Spleen (tissue), 7 donors: ENCODE data around the gene IQSEC3.

Experiments used
- POLR2A ChIP-seq, 3 donors: fragments of 450-650 bp; IDR thresholded peaks; one replicate each; pipeline ENCODE4 v1.5.1; 2017; ENCODE audit warnings: antibody characterized with exemption in 3 of 3, mild to moderate bottlenecking in 1 of 3
- POLR2AphosphoS5 ChIP-seq, 3 donors: sonication (generic); formaldehyde crosslinking; IDR thresholded peaks; one replicate each; pipeline ENCODE4 v1.5.1; 2017; ENCODE audit warnings: antibody characterized with exemption in 3 of 3
- TF ChIP-seq, protein P1 (sequence below), 11 experiments: fragments of 200-600 bp in 7 of 11; fragments of 450-650 bp in 4 of 11; sonication (generic) in 4 of 11; IDR thresholded peaks in 8 of 11; conservative IDR thresholded peaks in 3 of 11; 1 replicate in 7 of 11; 2 replicates in 4 of 11; pipeline versions ENCODE4 v1.4.0 to v1.8.0; 2016 to 2021; ENCODE audit warnings: antibody characterized with exemption in 11 of 11, inconsistent platforms in 4 of 11, mild to moderate bottlenecking in 1 of 11
- donor health status: DM: no; HTN: no; CAD: no; lungs with moderate emphysema.
- donor health status: DM: no; HTN: no; CAD: no.
- donor health status: DM: no; HTN: no; CAD: no.

GRCh38 chr12:85191-85666 is 18.7 kb downstream of the IQSEC3 start:
- TF ChIP-seq, protein P1, sequence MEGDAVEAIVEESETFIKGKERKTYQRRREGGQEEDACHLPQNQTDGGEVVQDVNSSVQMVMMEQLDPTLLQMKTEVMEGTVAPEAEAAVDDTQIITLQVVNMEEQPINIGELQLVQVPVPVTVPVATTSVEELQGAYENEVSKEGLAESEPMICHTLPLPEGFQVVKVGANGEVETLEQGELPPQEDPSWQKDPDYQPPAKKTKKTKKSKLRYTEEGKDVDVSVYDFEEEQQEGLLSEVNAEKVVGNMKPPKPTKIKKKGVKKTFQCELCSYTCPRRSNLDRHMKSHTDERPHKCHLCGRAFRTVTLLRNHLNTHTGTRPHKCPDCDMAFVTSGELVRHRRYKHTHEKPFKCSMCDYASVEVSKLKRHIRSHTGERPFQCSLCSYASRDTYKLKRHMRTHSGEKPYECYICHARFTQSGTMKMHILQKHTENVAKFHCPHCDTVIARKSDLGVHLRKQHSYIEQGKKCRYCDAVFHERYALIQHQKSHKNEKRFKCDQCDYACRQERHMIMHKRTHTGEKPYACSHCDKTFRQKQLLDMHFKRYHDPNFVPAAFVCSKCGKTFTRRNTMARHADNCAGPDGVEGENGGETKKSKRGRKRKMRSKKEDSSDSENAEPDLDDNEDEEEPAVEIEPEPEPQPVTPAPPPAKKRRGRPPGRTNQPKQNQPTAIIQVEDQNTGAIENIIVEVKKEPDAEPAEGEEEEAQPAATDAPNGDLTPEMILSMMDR (IDR thresholded peaks at IDR 0.05 in 8 of 11, conservative IDR thresholded peaks at IDR 0.05 in 3 of 11): no peak
- TF ChIP-seq POLR2AphosphoS5 (IDR thresholded peaks at IDR 0.05) (no peak), POLR2A (IDR thresholded peaks at IDR 0.05) (no peak)
